Left ventricle myocardium inferior (tissue), 1 donor: Measurements from ENCODE around the gene RPL31. TPM values are rescaled to one million over a fixed set of nuclear protein-coding genes. Genes with fewer than 3 reads are reported as not detected.

ENCODE experiments used
- DNase-seq: peaks from one replicate; pipeline ENCODE4 v3.0.0-alpha.2; 2020
- H3K27ac ChIP-seq: fragments of 200-600 bp; replicated peaks from 2 replicates; pipeline ENCODE4 v1.8.0; 2021
- H3K27me3 ChIP-seq: fragments of 200-600 bp; 2 replicates; pipeline ENCODE4 v1.8.0; 2021; ENCODE audit warnings: low read depth
- H3K36me3 ChIP-seq: fragments of 200-600 bp; 2 replicates; pipeline ENCODE4 v1.8.0; 2021
- H3K4me1 ChIP-seq: fragments of 200-600 bp; 2 replicates; pipeline ENCODE4 v1.8.0; 2021
- H3K4me3 ChIP-seq: fragments of 200-600 bp; 2 replicates; pipeline ENCODE4 v1.8.0; 2021; ENCODE audit warnings: mild to moderate bottlenecking, moderate library complexity
- H3K9me3 ChIP-seq: fragments of 200-600 bp; replicated peaks from 2 replicates; pipeline ENCODE4 v1.8.0; 2021
- CTCF ChIP-seq: fragments of 200-600 bp; IDR thresholded peaks from 2 replicates; pipeline ENCODE4 v1.8.0; 2021; ENCODE audit warnings: antibody characterized with exemption, mild to moderate bottlenecking, borderline replicate concordance
- intact Hi-C: fragments of 100-400 bp; cut with micrococcal nuclease; formaldehyde crosslinking; loops from one replicate; pipeline ENCODE4 v1.11.0; 2022
- long read RNA-seq: library from polyadenylated mRNA; unstranded; transcript quantifications from one replicate; pipeline ENCODE4 v2.0.0, GENCODE V29; 2021
- total RNA-seq: library from RNA; stranded (reverse); fragmentation: NEBNext Ultra II Directional; extraction: Animal tissue kit (Norgen Biotek cat#: 25700); gene quantifications from one replicate; pipeline ENCODE4 v1.2.1, GENCODE V29; 2021
- donor health status: DM: no; HTN: yes; CAD: no; lungs with severe emphysema.

Gene RPL31
- 803 TPM for total RNA-seq
- long read RNA-seq, transcript RPL31-201 (5 exons, 1,865 nt) = major isoform, 160 of 191 reads
- long read RNA-seq, transcript RPL31-208 (4 exons, 825 nt) = minor isoform, 22 of 191 reads
- long read RNA-seq, partial matches to known transcripts = 6 of 191 reads
- long read RNA-seq, other reads (novel, unspliced or antisense) = 1 of 191 reads

GRCh38 chr2:101001691-101002561 is at the start of gene RPL31:
TSS of gene RPL31 (plus strand) at chr2:101002289. CDS start at chr2:101002702, 413 bp downstream.
- no peaks in the 10 kb centered on the region for H3K27me3 ChIP-seq
- peak within 1 kb of the TSS; percentile 83 for H3K4me3 ChIP-seq
- no peak for TF ChIP-seq CTCF
- intact Hi-C loops = no loop called here
- peak; percentile 97 for DNase-seq
- peaks cover 47% of the 10 kb centered on the region for H3K4me1 ChIP-seq
- H3K9me3 ChIP-seq = no peaks in the 10 kb centered on the region
- peaks cover 34% of the 10 kb centered on the region for H3K36me3 ChIP-seq
- H3K27ac ChIP-seq = peak within 1 kb of the TSS; percentile 78

DNA sequence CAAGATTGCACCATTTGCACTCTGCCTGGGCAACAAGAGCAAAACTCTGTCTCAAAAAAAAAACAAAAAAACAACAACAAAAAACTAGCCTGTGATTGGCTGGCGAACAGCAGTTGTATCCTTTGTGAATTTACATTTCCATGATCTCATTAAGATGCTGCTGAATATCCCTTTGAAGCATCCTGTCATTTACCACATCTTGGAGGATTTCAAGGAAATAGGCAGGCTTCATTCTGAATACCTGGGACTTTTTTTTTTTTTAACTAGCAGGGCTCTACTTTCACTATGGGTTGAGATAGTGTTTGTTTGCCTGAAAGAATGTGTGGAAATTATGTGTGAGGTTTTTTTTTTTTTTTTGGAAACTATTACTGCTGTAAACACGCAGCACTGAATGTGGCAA is 49.6 kb upstream of the RPL31 start:
- Histone ChIP-seq H3K4me3 (no peak overlapping the region), H3K27ac (no peak overlapping the region), H3K9me3 (no peaks in the 10 kb centered on the region), H3K36me3 (peaks cover 32% of the 10 kb centered on the region), H3K27me3 (no peaks in the 10 kb centered on the region), H3K4me1 (peaks cover 16% of the 10 kb centered on the region)
- intact Hi-C loops = no loop called here
- no peak for DNase-seq
- TF ChIP-seq CTCF = no peak

DNA sequence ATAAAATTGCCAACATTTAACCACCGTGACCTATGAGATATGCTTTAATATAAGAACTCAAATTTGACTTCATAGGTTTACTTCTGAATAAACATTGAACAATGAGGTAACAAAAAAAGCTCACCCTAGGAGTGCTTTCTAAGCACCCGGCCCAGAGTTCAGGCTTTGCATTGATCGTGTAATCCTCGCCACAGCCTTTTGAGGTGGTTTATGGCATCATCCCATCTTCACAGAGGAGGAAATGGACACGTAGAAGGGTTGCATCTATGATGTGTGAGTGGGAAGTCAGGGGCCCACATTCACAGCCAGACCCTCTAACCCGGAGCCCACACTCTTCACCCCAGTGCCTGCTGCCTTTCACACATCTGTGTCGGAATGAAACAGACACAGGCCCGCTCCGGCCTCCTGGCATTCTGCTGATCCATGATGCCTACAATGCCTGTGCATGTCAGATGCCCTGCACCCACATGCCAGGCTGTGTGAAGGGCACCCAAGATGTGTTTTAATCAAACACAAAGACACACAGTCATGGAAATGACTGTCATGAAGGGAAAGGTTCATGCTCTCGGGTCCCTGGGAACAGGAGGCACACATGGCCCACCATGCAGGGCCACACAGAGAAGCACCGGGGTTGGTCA is 48.6 kb upstream of the RPL31 start:
- no peak overlapping the region for H3K4me3 ChIP-seq
- no peak for TF ChIP-seq CTCF
- no peak for DNase-seq
- H3K4me1 ChIP-seq = peaks cover 26% of the 10 kb centered on the region
- intact Hi-C loops = no loop called here
- H3K9me3 ChIP-seq = no peaks in the 10 kb centered on the region
- peaks cover 32% of the 10 kb centered on the region for H3K36me3 ChIP-seq
- no peaks in the 10 kb centered on the region for H3K27me3 ChIP-seq
- H3K27ac ChIP-seq = no peak overlapping the region

GRCh38 chr2:100954044-100954420 is 48.1 kb upstream of the RPL31 start:
- no peak overlapping the region for H3K4me3 ChIP-seq
- peaks cover 29% of the 10 kb centered on the region for H3K36me3 ChIP-seq
- DNase-seq = no peak
- no peak overlapping the region for H3K27ac ChIP-seq
- peaks cover 31% of the 10 kb centered on the region for H3K4me1 ChIP-seq
- intact Hi-C loops = no loop called here
- H3K9me3 ChIP-seq = no peaks in the 10 kb centered on the region
- TF ChIP-seq CTCF = no peak
- H3K27me3 ChIP-seq = no peaks in the 10 kb centered on the region

DNA sequence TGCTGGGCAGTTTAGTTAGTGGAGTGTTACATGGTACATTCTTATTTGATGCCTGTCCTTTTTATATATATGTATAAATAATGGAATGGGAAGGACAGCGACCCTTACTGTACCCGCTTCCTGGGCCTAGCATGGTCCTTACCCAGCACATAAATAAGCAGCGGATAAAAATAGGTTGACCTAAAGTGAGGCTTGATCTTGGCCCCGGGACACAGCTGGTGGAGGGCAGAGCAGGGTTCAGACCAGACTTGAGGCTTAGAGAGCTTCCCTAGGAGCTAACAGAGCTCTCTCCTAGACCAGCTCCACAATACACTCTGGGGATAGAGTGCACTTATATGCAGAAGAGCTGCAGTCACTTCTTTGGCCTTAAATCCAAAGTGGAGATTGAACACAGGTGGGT is 46.9 kb upstream of the RPL31 start:
- intact Hi-C loops = no loop called here
- TF ChIP-seq CTCF = no peak
- DNase-seq = no peak
- no peak overlapping the region for H3K4me3 ChIP-seq
- H3K36me3 ChIP-seq = peaks cover 17% of the 10 kb centered on the region
- peaks cover 38% of the 10 kb centered on the region for H3K4me1 ChIP-seq
- no peaks in the 10 kb centered on the region for H3K9me3 ChIP-seq
- H3K27ac ChIP-seq = no peak overlapping the region
- no peaks in the 10 kb centered on the region for H3K27me3 ChIP-seq
